Testis (tissue), 2 donors: Measurements from ENCODE around the gene EFL1.

ENCODE experiments used
- CTCF ChIP-seq, 3 experiments: fragments of 450-650 bp in 2 of 3; fragments of 200-600 bp in 1 of 3; sonication (generic) in 1 of 3; IDR thresholded peaks; one replicate each; pipeline ENCODE4 v1.5.1; 2016 to 2019; ENCODE audit warnings: antibody characterized with exemption in 3 of 3, mild to moderate bottlenecking in 2 of 3, moderate library complexity in 1 of 3
- POLR2A ChIP-seq: fragments of 450-650 bp; IDR thresholded peaks from one replicate; pipeline ENCODE4 v1.6.1; 2017; ENCODE audit warnings: antibody characterized with exemption, mild to moderate bottlenecking, moderate library complexity

GRCh38 chr15:82177291-82178010 lies 85.1 kb downstream of the EFL1 start:
- no peak for TF ChIP-seq CTCF (IDR thresholded peaks at IDR 0.05)
- TF ChIP-seq POLR2A = no peak
